Head of caudate nucleus (tissue), 42 donors: ENCODE results near the gene KRTAP4-8.
"Not testable (repeated sequence)": the region's sequence is repeated elsewhere in the genome, so short reads cannot be mapped to it uniquely, and the experiment has no call there.

Source experiments
- DNase-seq, 42 donors: peaks; one replicate each; pipeline versions ENCODE4 v3.0.0 to v3.0.0-alpha.2; 2020 to 2021; ENCODE audit warnings: mixed read lengths in 7 of 42
- intact Hi-C: fragments of 100-400 bp; cut with DNase I; formaldehyde crosslinking; loops from one replicate; pipeline ENCODE4 v1.15.0; 2022

KRTAP4-8 gene

DNA sequence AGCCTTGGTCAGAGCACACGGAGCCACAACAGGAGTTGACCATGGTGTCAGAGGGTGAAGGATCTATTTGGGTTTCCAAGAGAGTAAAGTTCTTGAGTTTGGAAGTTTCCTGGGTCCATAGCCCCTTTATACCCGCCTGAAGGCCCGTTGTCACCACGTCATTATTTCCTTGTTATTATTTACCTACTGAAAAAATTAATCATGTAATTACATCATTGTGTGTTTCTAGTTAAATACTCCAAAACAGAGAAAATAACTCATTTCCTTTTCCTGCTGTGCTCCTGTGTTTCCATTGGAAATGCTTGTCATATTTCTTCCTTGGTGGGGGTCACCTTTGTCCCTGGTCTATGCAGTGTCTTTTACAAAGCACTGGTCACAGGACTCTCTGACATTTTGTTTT lies at the start of gene KRTAP4-8:
KRTAP4-8 (minus strand) TSS at position 101 of the 400 bp plus-strand sequence; CDS start at position 43, 58 bp downstream.
- intact Hi-C loops: no loop called here
- DNase-seq: no peak

DNA sequence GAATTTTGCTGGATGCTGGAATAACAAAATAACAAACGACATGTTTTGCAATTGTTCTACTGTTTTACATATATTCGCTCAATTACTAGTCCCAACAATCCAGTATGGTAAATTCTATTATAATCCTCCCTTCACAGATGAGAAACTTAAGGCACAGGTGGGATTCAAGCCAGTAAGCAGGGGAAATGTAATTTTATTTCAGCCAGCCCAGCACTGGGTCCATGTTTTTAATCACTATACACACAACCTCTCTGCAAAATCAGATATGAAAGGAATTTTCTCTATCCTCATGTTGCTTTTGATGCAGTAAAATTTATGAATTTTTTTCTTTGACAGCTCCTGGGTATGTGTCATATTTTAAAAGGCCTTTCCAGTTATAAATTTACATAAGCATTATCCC lies 47.3 kb upstream of the KRTAP4-8 start:
- intact Hi-C loops: no loop called here
- DNase-seq: no peak

DNA sequence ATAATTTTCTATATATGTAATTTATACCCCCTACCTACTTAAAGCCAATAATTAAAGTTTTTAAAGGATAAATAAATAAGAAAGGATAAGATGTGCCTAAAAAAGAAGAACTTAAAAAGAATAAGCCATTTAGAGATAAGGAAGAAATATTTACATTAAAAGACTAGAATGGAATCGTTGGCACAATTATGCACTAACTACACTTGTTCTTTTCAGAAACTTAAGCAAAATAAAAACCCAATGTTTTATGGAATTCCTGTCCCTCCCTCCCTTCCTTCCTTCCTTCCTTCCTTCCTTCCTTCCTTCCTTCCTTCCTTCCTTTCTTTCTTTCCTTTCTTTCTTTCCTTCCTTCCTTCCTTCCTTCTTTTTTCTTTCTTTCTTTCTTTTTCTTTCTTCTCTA lies 46.9 kb upstream of the KRTAP4-8 start:
- intact Hi-C loops: no loop called here

DNA sequence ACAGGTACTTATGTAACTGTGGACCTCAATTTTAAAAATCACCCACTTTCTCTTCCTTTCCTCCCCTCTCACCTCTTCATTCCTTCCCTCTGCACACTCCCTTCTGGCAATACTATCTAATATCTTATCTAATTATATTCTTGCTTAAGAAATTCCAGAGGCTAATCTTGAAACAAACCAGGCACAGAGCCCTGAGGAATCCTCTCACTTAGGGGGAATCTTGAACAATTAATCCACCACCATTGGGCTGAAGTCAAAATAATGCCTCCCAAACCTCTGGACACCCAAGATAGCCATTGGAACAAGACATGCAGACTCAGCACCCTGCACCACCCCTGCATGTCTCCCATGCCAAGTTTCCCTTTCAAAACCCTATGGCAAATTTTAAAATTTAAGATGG lies 43.4 kb upstream of the KRTAP4-8 start:
- DNase-seq: no peak
- intact Hi-C loops: no loop called here

More for the DNA sequence above, 46.9 kb upstream of the KRTAP4-8 start:
- no peak for DNase-seq

DNA sequence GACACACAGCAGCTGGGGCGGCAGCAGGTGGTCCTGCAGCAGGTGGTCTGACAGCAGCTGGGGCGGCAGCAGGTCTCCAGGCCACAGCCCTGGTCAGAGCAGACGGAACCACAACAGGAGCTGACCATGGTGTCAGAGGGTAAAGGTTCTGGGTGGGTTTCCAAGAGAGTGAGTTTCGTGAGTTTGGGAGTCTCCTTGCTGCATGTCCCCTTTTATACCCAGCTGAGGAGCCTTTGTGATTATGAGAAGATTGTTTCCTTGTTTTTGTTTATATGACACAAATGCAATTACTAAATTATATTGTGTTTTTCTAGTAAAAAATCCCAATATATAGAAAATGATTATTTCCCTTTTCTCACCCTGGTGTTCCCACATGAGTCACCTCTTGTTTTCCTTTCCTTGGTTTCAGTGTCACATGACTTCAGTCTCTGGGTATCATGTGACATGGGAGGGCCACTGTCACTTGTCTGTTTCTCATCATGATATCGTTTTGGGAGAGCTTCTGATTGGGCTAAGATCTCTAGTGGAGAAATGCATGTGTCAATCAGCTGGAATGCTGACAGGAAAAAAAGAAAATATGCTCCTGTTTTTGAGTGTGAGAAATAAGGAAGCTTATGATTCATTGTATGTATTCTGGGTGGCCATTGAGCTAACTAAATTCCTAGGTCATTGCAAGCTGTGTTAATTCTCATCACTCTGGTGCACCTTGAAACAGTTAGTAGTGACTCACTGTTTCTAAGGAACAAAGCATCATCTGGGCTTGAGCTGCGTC lies 42.6 kb upstream of the KRTAP4-8 start, which contains the start of gene KRTAP4-6:
KRTAP4-6 (minus strand) TSS at position 185 of the 772 bp plus-strand sequence; CDS start at position 128, 57 bp downstream.
- intact Hi-C loops: no loop called here
- no peak for DNase-seq

DNA sequence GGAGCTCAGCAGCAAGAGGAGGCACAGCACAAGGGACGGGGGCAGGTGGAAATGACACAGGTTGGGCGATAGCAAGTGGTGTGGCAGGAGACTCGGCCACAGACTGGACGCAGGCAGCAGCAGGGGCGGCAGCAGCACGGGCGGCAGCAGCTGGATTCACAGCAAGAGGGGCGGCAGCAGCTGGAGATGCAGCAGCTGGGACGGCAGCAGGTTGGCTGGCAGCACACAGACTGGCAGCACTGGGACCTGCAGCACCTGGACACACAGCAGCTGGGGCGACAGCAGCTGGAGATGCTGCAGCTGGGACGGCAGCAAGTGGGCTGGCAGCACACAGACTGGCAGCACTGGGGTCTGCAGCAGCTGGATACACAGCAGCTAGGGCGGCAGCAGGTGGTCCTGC lies 41.9 kb upstream of the KRTAP4-8 start:
- DNase-seq, intact Hi-C loops: not testable (repeated sequence)

DNA sequence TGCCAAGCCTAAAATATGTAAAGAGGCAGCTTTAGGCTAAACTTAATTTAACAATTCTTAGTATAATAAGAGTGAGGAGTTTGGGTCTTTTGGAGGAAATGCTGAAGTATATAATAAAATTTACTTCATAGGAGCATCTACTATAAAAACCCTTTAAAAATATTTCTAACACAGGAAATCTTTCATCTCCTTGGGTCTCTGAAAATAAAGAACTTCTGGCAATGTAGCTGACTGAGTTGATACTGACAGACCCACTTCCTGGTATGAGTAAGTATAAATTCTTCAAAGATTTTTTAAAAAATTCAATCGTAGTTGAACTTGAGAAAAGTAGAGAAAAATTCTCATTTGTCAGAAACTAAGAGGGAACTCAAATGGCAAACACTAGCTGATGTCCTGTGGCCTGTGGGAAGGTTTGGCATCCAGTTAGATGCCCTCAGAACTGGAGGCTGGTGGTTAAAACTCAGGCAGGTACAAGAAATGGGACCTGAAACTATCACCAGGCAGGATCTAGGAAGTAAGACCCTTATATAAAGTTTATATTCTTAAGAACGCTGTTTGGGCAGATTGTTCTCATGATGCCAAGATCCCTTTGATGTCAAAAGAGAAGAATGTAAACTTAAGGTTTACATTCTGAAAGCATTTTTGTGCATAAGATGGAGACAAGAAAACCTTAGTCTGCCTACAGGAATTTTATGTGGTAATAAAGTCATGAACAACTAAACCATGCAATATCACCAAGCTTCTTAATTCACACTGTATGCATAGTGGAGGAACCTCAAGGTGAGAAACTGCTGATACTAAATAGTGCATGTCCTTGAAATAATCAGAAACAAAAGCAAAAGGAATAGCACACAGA lies 36.2 kb upstream of the KRTAP4-8 start:
- intact Hi-C loops: no loop called here
- no peak for DNase-seq

DNA sequence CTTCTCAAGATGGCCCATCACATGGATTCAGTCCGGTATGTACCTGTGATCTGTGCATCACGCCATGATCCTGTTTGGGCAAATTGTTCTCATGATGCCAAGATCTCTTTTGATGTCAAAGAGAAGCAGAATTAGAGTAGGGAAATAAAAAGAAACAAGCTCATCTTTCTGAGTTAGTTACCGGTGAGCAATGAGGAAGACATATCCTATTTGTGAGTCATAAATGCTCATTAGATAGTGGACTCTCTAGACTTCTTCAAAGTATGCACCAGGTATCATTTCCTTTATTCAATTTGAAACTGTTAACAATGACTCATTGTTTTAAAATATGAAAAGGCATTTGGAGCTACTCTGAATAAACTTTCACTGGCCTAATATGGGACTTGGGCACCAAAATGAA lies 34.0 kb upstream of the KRTAP4-8 start:
- DNase-seq: no peak
- intact Hi-C loops: no loop called here

DNA sequence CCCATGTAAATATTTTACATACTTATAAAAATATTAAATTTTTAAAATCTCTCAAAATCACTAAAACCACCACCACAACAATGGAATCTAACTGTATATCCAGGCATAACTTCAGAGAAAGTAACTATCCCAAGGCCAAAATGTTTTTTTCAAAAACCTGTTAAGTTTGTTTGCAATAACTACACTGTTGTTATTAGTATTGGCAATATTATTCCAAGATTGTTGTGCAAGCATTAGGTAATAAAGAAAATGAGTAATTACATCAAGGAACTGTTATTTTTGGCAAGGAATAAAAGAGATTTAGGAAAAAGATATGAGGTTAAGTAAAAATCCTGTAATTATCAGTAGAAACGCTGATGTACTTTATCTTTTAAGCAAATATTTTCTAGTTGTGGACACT lies 29.4 kb upstream of the KRTAP4-8 start:
- DNase-seq: no peak
- intact Hi-C loops: no loop called here

DNA sequence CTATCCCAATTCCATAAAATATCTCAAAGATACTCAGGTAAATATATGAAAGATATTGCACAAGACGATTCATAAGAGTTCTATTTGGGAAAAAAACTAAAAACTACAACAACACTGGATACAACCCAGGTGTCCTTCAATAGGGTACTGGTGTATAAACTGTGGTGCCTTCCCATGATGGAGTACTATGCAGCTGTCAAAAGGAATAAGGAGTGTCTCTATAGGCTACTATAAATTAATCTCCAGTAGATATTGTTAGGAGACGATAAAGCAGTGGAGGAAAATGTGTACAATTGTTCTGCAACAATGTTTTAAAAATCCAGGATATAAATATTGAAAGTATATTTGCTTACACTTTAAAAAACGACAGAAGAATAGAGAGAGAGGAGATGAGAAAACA lies 28.5 kb upstream of the KRTAP4-8 start:
- intact Hi-C loops: no loop called here
- DNase-seq: no peak

DNA sequence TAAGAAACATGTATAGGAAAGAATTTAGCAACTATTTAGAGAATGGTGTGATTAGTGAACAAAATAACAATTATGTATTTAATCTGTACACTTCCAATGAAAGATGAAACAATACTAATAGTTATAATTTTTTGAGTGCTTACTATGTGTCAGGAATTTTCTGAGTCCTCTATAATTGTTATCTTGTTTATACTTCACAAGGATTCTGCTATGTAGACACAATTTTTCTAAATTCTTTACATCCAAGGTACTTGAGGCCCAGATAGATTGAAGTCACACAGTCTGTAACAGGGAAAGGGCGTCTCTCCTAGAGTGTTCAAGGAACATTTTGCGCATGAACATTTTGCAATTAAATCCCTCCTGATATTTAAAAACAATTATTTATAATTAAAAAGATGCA lies 27.1 kb upstream of the KRTAP4-8 start:
- no peak for DNase-seq

DNA sequence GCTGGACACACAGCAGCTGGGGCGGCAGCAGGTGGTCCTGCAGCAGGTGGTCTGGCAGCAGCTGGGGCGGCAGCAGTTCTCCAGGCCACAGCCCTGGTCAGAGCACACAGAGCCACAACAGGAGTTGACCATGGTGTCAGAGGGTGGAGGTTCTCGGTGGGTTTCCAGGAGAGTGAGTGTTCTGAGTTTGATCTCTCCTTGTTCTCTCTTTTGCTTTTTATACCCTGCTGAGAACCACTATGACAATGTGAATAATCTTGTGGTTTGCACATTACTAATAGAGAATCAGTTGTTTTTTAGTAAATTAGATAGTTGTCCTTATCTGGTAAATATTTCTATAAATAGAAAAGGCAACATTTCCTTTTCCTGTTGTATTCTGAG lies 26.0 kb upstream of the KRTAP4-8 start, which contains the start of gene KRTAP4-12:
KRTAP4-12 (minus strand) TSS at position 192 of the 381 bp plus-strand sequence; CDS start at position 132, 60 bp downstream.
- intact Hi-C loops: not testable (repeated sequence)

More for the DNA sequence above, 27.1 kb upstream of the KRTAP4-8 start:
- intact Hi-C loops: no loop called here

DNA sequence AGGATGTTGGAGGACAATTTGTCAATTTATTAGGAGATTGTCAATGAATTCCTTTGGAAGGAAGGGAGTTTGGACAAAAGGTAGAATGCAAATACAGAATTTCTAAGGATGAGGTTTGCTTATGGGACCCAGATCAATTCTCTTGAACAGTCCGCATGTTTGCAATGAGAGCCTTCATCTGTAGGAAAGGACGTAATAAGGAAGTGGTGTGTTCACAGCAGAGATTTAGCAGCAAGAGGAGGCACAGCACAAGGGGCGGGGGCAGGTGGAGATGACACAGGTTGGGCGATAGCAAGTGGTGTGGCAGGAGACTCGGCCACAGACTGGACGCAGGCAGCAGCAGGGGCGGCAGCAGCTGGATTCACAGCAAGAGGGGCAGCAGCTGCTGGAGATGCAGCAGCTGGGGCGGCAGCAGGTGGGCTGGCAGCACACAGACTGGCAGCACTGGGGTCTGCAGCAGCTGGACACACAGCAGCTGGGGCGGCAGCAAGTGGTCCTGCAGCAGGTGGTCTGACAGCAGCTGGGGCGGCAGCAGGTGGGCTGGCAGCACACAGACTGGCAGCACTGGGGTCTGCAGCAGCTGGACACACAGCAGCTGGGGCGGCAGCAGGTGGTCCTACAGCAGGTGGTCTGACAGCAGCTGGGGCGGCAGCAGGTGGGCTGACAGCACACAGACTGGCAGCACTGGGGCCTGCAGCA lies 25.5 kb upstream of the KRTAP4-8 start:
- intact Hi-C loops, DNase-seq: not testable (repeated sequence)

More for the DNA sequence above, 26.0 kb upstream of the KRTAP4-8 start, which contains the start of gene KRTAP4-12:
- DNase-seq: not testable (repeated sequence)

DNA sequence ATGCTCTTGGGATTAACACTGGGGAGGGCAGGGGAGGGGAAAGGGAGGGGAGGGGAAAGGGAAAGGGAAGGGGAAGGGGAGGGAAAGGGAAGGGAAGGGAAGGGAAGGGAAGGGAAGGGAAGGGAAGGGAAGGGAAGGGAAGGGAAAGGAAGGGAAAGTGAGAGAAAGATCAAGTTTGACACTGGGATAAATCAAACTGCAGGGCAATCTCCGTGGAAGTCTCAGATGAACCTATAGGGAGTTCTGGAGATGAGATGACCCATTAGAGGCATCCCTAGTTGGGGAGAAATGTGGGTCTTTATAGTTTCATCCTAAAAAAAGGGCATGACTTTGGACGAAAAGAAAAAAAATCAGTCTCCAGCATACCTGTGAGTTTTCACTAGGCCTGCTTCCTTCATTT lies 23.8 kb upstream of the KRTAP4-8 start:
- intact Hi-C loops: no loop called here
- no peak for DNase-seq

DNA sequence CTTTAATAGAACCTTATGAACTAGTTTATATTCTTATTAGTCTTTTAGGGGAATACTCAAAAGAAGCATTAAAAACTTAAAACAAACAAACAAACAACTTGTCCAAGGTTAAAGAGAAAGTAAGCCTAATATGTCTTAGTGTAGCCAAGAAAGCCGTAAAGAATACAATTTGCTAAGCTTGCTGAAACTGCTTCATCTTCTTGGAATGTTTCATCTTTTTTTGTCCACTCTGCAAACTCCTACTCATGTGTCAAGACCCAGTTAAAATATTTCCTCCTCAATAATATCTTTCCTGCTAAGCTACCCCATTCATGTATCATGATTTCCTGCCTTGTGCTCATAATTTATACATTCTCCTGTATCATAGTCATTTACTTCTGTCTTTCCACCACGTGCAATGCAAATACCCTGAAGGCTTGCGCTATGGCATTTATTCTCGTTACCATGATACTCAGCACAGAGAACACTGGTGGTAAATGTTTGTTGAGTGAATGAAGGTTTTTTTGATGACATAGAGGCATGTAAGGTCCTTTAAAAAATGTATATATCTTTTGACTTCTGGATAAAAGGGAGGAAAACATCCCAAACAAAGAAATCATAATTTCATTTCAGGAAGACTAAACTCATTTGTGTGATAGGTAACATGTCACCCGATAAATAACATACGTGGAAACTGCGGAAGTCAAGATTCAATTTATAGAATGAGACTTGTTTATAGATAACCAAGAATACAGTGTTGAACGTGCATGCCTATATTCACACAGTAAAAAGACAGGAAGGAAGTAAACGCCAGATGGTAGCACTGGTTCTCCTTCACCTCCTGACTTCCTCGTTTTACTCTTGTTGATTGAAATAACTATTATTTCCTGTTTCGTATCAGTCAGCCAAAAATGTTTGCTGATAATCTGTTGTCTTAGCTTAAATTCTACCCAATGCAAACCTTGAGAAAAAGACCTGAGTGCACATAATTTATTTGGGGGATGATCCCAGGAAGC lies 22.1 kb upstream of the KRTAP4-8 start:
- intact Hi-C loops: not testable (repeated sequence)

DNA sequence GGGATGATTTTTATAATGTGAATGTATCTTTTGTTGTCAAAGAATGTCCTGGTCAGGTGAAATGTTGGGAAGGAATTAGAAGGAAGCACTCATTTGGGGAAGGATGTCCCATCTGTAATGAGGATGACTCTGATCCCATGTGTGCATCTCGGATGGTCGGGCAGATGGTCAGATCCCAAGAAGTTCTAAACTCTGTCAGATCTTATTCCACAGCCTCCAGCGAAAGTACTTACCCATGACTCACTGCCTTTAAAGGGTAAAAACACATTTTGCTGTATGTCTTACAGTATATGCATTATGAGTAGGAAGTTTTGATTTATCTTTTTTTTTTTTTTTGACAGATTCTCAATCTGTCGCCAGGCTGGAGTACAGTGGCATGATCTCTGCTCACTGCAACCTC lies 20.8 kb upstream of the KRTAP4-8 start:
- no peak for DNase-seq
- intact Hi-C loops: no loop called here

More for the DNA sequence above, 22.1 kb upstream of the KRTAP4-8 start:
- DNase-seq: not testable (repeated sequence)

DNA sequence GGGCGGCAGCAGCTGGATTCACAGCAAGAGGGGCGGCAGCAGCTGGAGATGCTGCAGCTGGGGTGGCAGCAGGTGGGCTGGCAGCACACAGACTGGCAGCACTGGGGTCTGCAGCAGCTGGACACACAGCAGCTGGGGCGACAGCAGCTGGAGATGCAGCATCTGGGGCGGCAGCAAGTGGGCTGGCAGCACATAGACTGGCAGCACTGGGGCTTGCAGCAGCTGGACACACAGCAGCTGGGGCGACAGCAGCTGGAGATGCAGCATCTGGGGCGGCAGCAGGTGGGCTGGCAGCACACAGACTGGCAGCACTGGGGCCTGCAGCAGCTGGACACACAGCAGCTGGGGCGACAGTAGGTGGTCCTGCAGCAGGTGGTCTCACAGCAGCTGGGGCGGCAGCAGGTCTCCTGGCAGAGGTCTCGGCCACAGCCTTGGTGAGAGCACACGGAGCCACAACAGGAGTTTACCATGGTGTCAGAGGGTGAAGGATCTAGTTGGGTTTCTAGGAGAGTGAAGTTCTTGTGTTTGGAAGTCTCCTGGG lies 20.0 kb upstream of the KRTAP4-8 start, which contains the start of gene KRTAP4-11:
KRTAP4-11 (minus strand) TSS at position 528 of the 541 bp plus-strand sequence; CDS start at position 470, 58 bp downstream.
- intact Hi-C loops, DNase-seq: not testable (repeated sequence)

DNA sequence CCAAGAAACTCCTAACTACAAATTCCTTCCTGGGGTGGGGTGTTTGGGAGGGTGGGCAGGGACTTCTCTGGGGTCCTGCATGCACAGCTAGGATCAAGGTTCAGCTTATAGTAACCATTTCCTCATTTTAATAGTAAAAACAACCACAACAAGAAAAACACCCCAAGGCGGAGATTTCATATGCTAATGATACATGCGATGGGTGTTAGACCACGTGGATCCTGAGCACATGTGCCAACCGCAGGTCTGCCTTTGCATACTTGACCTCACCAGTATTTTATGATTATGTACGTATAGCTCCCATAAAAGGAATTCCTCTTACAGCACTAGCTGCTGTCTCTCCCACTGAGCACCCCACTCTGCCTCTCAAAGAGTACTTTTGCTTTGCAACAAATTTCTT lies 18.4 kb upstream of the KRTAP4-8 start:
- no peak for DNase-seq
- intact Hi-C loops: no loop called here
